Tibial nerve (tissue), 4 donors: ENCODE measurements around the gene SUN5. TPM values are rescaled to one million over a fixed set of nuclear protein-coding genes. Genes with fewer than 3 reads are reported as not detected.
"Not testable (repeated sequence)": the region's sequence is repeated elsewhere in the genome, so short reads cannot be mapped to it uniquely, and the experiment has no call there.

ENCODE experiments used
- DNase-seq, 2 donors: peaks; one replicate each; pipeline ENCODE4 v3.0.0-alpha.2; 2019; ENCODE audit warnings: low spot score in 2 of 2
- H3K27ac ChIP-seq, 4 donors: fragments of 200-600 bp; sonication (generic) in 3 of 4; one replicate each; pipeline ENCODE4 v1.5.1; 2017 to 2019; ENCODE audit warnings: mild to moderate bottlenecking in 1 of 4
- H3K27me3 ChIP-seq, 2 donors: fragments of 200-600 bp; sonication (generic) in 1 of 2; one replicate each; pipeline versions ENCODE4 v1.5.1 to v1.6.0; 2017 to 2019
- H3K36me3 ChIP-seq, 3 donors: fragments of 200-600 bp; sonication (generic); one replicate each; pipeline ENCODE4 v1.5.1; 2018 to 2019
- H3K4me1 ChIP-seq, 4 donors: fragments of 200-600 bp; sonication (generic) in 3 of 4; one replicate each; pipeline ENCODE4 v1.5.1; 2017 to 2019
- H3K4me3 ChIP-seq, 4 donors: fragments of 200-600 bp; sonication (generic) in 3 of 4; one replicate each; pipeline ENCODE4 v1.5.1; 2017 to 2019; ENCODE audit warnings: mild to moderate bottlenecking in 1 of 4, moderate library complexity in 1 of 4
- H3K9me3 ChIP-seq, 4 donors: fragments of 200-600 bp; sonication (generic) in 3 of 4; one replicate each; pipeline ENCODE4 v1.5.1; 2017 to 2019
- CTCF ChIP-seq, 5 experiments: fragments of 200-600 bp in 3 of 5; fragments of 450-650 bp in 2 of 5; sonication (generic) in 3 of 5; IDR thresholded peaks; one replicate each; pipeline ENCODE4 v1.5.1; 2016 to 2019; ENCODE audit warnings: antibody characterized with exemption in 5 of 5, mild to moderate bottlenecking in 3 of 5, moderate library complexity in 2 of 5
- EP300 ChIP-seq, 2 donors: sonication (generic); formaldehyde crosslinking; IDR thresholded peaks; one replicate each; pipeline ENCODE4 v1.6.1; 2017; ENCODE audit warnings: antibody characterized with exemption in 2 of 2, mild to moderate bottlenecking in 1 of 2
- POLR2A ChIP-seq, 2 donors: fragments of 450-650 bp; IDR thresholded peaks; one replicate each; pipeline ENCODE4 v1.6.1; 2017; ENCODE audit warnings: antibody characterized with exemption in 2 of 2, mild to moderate bottlenecking in 2 of 2, moderate library complexity in 2 of 2
- WGBS, 2 donors: methylation state at CpG; one replicate each; pipeline ENCODE4 v1.1.5; 2018; 5-methylcytosine and 5-hydroxymethylcytosine counted together
- total RNA-seq, 4 donors: library from RNA; depleted of rRNA; stranded (reverse); fragments of >200 nt; gene quantifications; one replicate each; pipeline ENCODE4 v1.1.0, GENCODE V29; 2016

Gene SUN5
- total RNA-seq, 4 donors from 2014 or later, result not detected

- no peak for DNase-seq
- WGBS, 2 donors, result 86 to 91% methylated on average over 5 of the region's 5 CpGs
- no peaks in the 10 kb centered on the region for H3K27me3 ChIP-seq
- peaks cover 0 to 51% (median 5%) of the 10 kb centered on the region in 4 donors for H3K9me3 ChIP-seq
- H3K4me3 ChIP-seq, result no peak overlapping the region
- TF ChIP-seq EP300 (IDR thresholded peaks at IDR 0.05), result no peak
- no peak for TF ChIP-seq POLR2A (IDR thresholded peaks at IDR 0.05)
- no peak for TF ChIP-seq CTCF (IDR thresholded peaks at IDR 0.05)
- H3K36me3 ChIP-seq, result no peaks in the 10 kb centered on the region
- no peak overlapping the region for H3K27ac ChIP-seq
- no peaks in the 10 kb centered on the region for H3K4me1 ChIP-seq
These were observed 46.8 kb downstream of the SUN5 start for GRCh38 chr20:32957459-32957858.

GRCh38 chr20:32950539-32950938 lies 53.7 kb downstream of the SUN5 start:
- H3K27me3 ChIP-seq, H3K4me1 ChIP-seq, H3K27ac ChIP-seq, DNase-seq, H3K36me3 ChIP-seq, H3K4me3 ChIP-seq: not testable (repeated sequence)
- WGBS, 2 donors, result 11 to 12% methylated on average over 4 of the region's 4 CpGs
- H3K9me3 ChIP-seq, result peaks cover 0 to 17% (median 0%) of the 10 kb centered on the region in 4 donors

GRCh38 chr20:32946629-32947028 lies 57.6 kb downstream of the SUN5 start:
- H3K36me3 ChIP-seq, result no peaks in the 10 kb centered on the region
- no peak overlapping the region for H3K27ac ChIP-seq
- TF ChIP-seq EP300 (IDR thresholded peaks at IDR 0.05) (no peak), POLR2A (IDR thresholded peaks at IDR 0.05) (no peak), CTCF (IDR thresholded peaks at IDR 0.05) (no peak)
- no peak overlapping the region for H3K4me3 ChIP-seq
- DNase-seq, result no peak
- no peaks in the 10 kb centered on the region for H3K27me3 ChIP-seq
- H3K9me3 ChIP-seq, result peaks cover 0 to 24% (median 0%) of the 10 kb centered on the region in 4 donors
- H3K4me1 ChIP-seq, result no peaks in the 10 kb centered on the region
- 49 to 58% methylated on average over 1 of the region's 1 CpG for WGBS, 2 donors

- 50 to 64% methylated on average over 4 of the region's 4 CpGs for WGBS, 2 donors
- Histone ChIP-seq H3K27ac (no peak overlapping the region), H3K4me3 (no peak overlapping the region), H3K27me3 (no peaks in the 10 kb centered on the region), H3K36me3 (no peaks in the 10 kb centered on the region), H3K4me1 (no peaks in the 10 kb centered on the region), H3K9me3 (peaks cover 0 to 31% (median 0%) of the 10 kb centered on the region in 4 donors)
- no peak for DNase-seq
- TF ChIP-seq POLR2A (IDR thresholded peaks at IDR 0.05), result no peak
- TF ChIP-seq EP300 (IDR thresholded peaks at IDR 0.05), result no peak
- peak in 1 of 5 experiments; percentile 16 for TF ChIP-seq CTCF (IDR thresholded peaks at IDR 0.05)
These were observed 58.5 kb downstream of the SUN5 start for GRCh38 chr20:32945710-32946221.

- H3K4me3 ChIP-seq, result no peak overlapping the region
- WGBS, 2 donors, result 86 to 88% methylated on average over 7 of the region's 7 CpGs
- H3K27me3 ChIP-seq, result no peaks in the 10 kb centered on the region
- TF ChIP-seq EP300 (IDR thresholded peaks at IDR 0.05), result no peak
- no peak for TF ChIP-seq POLR2A (IDR thresholded peaks at IDR 0.05)
- no peak for TF ChIP-seq CTCF (IDR thresholded peaks at IDR 0.05)
- H3K9me3 ChIP-seq, result peaks cover 0 to 32% (median 0%) of the 10 kb centered on the region in 4 donors
- H3K4me1 ChIP-seq, result no peaks in the 10 kb centered on the region
- H3K36me3 ChIP-seq, result no peaks in the 10 kb centered on the region
- no peak for DNase-seq
- no peak overlapping the region for H3K27ac ChIP-seq
These were observed 60.7 kb downstream of the SUN5 start for GRCh38 chr20:32943490-32944052.
